ENCODE results near the gene ITPA.

Gene ITPA

DNA sequence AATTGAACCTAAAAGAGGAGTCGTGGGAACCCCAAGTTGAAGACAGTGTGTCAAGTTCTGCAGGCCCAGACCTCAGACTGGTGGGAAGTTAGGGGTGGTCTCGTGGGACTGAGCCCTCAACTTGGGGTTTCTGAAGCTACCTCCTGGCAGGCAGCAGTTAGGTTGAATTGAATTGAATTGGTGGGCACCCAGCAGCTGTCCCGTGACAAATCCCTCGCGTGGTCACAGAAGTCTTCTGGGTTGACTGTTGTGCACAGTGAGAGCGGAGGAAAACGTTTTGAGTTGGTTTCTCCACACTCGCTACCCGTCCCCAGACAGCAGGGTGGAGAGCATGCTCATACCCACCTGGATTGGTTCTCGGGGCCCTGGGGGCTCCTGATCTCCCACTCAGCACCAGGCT, 16.8 kb downstream of the ITPA start:
- H3K27me3 Mint-ChIP-seq (ENCODE audit: low read depth, poor library complexity), result peaks cover 3% of the 10 kb centered on the region
- no peak overlapping the region for H3K4me3 Mint-ChIP-seq
- H3K4me1 Mint-ChIP-seq, result peaks cover 50% of the 10 kb centered on the region
- H3K36me3 Mint-ChIP-seq (ENCODE audit: low read depth), result peaks cover 5% of the 10 kb centered on the region
- TF ChIP-seq, protein P1, sequence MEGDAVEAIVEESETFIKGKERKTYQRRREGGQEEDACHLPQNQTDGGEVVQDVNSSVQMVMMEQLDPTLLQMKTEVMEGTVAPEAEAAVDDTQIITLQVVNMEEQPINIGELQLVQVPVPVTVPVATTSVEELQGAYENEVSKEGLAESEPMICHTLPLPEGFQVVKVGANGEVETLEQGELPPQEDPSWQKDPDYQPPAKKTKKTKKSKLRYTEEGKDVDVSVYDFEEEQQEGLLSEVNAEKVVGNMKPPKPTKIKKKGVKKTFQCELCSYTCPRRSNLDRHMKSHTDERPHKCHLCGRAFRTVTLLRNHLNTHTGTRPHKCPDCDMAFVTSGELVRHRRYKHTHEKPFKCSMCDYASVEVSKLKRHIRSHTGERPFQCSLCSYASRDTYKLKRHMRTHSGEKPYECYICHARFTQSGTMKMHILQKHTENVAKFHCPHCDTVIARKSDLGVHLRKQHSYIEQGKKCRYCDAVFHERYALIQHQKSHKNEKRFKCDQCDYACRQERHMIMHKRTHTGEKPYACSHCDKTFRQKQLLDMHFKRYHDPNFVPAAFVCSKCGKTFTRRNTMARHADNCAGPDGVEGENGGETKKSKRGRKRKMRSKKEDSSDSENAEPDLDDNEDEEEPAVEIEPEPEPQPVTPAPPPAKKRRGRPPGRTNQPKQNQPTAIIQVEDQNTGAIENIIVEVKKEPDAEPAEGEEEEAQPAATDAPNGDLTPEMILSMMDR (IDR thresholded peaks at IDR 0.05), result no peak
- H3K9me3 Mint-ChIP-seq, result no peaks in the 10 kb centered on the region
- no peak overlapping the region for H3K27ac Mint-ChIP-seq
- DNase-seq, result no peak

DNA sequence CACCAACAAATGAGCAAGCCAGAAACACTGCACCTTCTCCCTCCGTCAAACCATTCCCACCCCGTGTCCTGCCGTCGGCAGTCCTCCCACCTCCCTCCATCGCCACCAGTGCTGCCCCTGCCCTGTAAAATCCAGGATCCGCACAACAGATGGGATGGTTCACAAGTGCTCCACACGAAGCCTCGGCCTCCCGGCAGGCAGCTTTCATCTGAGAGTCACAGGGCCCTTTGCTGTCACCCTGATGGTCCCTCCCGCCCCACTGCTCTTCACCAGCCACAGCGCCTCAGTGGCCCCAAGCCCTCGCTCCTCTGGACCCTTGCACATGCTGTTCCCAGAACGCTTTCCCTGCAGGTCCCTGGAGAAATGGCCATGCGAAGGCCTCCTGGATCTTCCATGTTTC, 17.6 kb downstream of the ITPA start:
- Mint-ChIP-seq H3K27ac (peak overlapping the region; percentile 54), H3K36me3 (ENCODE audit: low read depth) (no peaks in the 10 kb centered on the region), H3K4me1 (peaks cover 43% of the 10 kb centered on the region), H3K4me3 (no peak overlapping the region), H3K9me3 (no peaks in the 10 kb centered on the region), H3K27me3 (ENCODE audit: low read depth, poor library complexity) (peaks cover 3% of the 10 kb centered on the region)
- TF ChIP-seq, protein P1 (IDR thresholded peaks at IDR 0.05), result no peak
- DNase-seq, result no peak

DNA sequence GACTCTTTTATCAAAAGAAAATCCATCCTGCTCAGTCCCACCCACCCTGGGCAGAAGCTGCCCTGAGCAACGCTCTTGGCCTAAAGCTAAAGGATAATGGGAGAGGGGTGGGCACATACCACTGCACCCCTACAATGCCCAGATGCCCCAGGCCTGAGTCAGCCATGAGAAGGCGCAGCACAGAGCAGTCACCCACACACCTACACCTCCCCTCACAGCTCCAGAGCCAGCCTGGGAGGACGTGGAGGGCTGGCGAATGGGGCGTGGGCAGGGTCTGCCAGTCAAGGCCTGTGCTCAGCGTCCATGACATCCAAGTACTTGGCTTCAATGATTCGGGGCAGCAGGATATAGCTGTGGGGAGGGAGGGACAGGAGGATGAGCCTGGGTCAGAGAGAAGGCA, 18.2 kb downstream of the ITPA start:
- H3K4me3 Mint-ChIP-seq, result no peak overlapping the region
- H3K27me3 Mint-ChIP-seq (ENCODE audit: low read depth, poor library complexity), result peaks cover 9% of the 10 kb centered on the region
- H3K27ac Mint-ChIP-seq, result no peak overlapping the region
- TF ChIP-seq, protein P1 (IDR thresholded peaks at IDR 0.05), result no peak
- H3K9me3 Mint-ChIP-seq, result no peaks in the 10 kb centered on the region
- peaks cover 37% of the 10 kb centered on the region for H3K4me1 Mint-ChIP-seq
- DNase-seq, result no peak
- H3K36me3 Mint-ChIP-seq (ENCODE audit: low read depth), result no peaks in the 10 kb centered on the region

DNA sequence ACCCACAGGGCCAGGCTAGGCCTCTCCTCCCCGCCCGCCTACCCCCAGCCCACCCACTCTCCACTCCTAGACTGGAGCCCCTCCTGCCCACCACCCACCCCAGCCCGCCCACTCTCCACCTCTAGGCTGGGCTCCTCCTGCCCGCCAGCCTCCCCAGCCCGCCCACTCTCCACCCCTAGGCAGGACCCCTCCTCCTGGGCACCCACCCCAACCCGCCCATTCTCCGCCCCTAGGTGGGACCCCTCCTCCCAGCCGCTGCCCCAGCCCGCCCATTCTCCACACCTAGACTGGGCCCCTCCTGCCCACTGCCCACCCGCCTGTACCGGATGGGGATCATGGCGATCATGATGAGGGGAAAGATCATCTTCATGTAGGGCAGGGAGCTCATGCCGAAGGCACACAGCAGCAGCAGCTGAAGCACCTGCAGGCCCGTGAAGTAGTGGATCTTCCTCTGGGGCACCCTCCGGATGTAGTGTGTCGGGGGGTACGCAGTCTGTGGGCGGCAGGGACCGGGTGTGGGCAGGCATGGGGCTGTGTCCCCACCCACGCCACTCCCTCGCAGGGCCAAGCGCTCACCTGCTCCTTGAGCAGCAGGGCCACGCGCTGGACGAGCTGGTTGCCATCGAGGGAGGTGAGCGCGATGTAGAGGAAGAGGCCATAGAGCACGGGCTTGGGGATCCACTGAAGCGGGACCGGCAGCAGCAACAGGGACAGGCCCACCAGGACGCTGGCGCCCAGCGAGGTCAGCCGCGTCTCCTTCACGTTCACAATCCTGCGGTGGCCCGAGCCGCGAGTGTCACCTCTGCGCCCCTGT, 18.8 kb downstream of the ITPA start:
- DNase-seq, result no peak
- TF ChIP-seq, protein P1 (IDR thresholded peaks at IDR 0.05), result no peak
- Mint-ChIP-seq H3K9me3 (no peaks in the 10 kb centered on the region), H3K36me3 (ENCODE audit: low read depth) (no peaks in the 10 kb centered on the region), H3K4me1 (peaks cover 31% of the 10 kb centered on the region), H3K27ac (no peak overlapping the region), H3K4me3 (no peak overlapping the region), H3K27me3 (ENCODE audit: low read depth, poor library complexity) (peaks cover 13% of the 10 kb centered on the region)

DNA sequence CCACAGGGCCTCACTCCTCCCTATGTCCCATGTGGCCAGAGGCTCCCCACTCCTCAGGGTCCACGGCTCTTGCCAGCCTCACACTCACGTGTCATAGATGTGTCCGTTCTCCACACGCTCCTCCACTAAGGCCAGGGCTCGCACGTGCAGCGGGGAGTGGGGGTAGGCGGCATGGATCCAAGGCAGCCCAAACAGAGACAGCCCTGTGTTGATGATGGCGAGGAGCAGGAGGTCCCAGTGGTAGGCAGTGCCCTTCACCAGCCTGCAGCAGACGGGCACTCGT, 19.4 kb downstream of the ITPA start:
- no peak overlapping the region for H3K4me3 Mint-ChIP-seq
- no peaks in the 10 kb centered on the region for H3K36me3 Mint-ChIP-seq (ENCODE audit: low read depth)
- H3K4me1 Mint-ChIP-seq, result peaks cover 25% of the 10 kb centered on the region
- DNase-seq, result no peak
- H3K27ac Mint-ChIP-seq, result no peak overlapping the region
- H3K27me3 Mint-ChIP-seq (ENCODE audit: low read depth, poor library complexity), result peaks cover 15% of the 10 kb centered on the region
- TF ChIP-seq, protein P1 (IDR thresholded peaks at IDR 0.05), result no peak
- H3K9me3 Mint-ChIP-seq, result no peaks in the 10 kb centered on the region

DNA sequence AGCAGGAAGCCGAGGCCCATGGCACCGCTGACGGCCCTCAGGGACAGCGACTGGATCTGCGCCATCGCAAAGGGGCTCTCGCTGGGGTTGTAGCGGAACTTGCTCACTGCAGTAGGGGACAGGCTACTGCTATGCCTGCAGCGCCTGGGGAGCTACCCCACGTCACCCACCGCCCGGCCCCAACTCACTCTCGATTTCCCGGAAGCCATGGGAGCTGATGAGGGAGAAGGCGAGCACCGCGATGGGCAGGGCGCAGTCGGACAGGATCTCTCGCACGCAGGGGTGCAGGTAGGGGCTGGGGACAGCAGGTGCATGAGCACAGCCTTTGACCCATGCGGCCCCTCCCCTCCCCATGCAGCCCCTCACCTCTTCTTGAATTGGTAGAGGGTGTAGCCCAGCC, 19.9 kb downstream of the ITPA start:
- Mint-ChIP-seq H3K4me3 (no peak overlapping the region), H3K9me3 (no peaks in the 10 kb centered on the region), H3K27me3 (ENCODE audit: low read depth, poor library complexity) (peaks cover 15% of the 10 kb centered on the region), H3K27ac (no peak overlapping the region), H3K36me3 (ENCODE audit: low read depth) (no peaks in the 10 kb centered on the region), H3K4me1 (peaks cover 21% of the 10 kb centered on the region)
- no peak for DNase-seq
- TF ChIP-seq, protein P1 (IDR thresholded peaks at IDR 0.05), result no peak
